Keratinocyte (primary cell): ENCODE measurements around the gene BCOR. TPM values are rescaled to one million over a fixed set of nuclear protein-coding genes. Genes with fewer than 3 reads are reported as not detected.

Experiments used
- DNase-seq: peaks from one replicate; pipeline ENCODE4 v3.0.0-alpha.2; 2011; ENCODE audit warnings: low read depth, missing footprints, low spot score
- FAIRE-seq: peaks from 2 replicates; lab custom pipeline; 2011; peaks lifted over from hg19 to GRCh38; lab: Jason Lieb, UNC
- H2AFZ ChIP-seq: 2 replicates; pipeline ENCODE4 v1.6.0; 2012; ENCODE audit warnings: low read length, control low read depth, inconsistent platforms; ENCODE audit not compliant: control insufficient read depth
- H3K27ac ChIP-seq: 2 replicates; pipeline ENCODE4 v1.5.1; 2011; ENCODE audit warnings: low read length; ENCODE audit not compliant: control insufficient read depth, insufficient read depth
- H3K27me3 ChIP-seq: 3 replicates; pipeline ENCODE4 v1.6.0; 2011; ENCODE audit warnings: low read length; ENCODE audit not compliant: control insufficient read depth, insufficient read depth; ENCODE audit errors: extremely low read depth
- H3K36me3 ChIP-seq, 2 experiments: 2 replicates in 1 of 2; 3 replicates in 1 of 2; pipeline ENCODE4 v1.5.1; 2011; ENCODE audit warnings: low read length in 2 of 2, mild to moderate bottlenecking in 1 of 2; ENCODE audit not compliant: control insufficient read depth in 2 of 2, insufficient read depth in 2 of 2; ENCODE audit errors: extremely low read depth in 1 of 2
- H3K4me1 ChIP-seq: 3 replicates; pipeline ENCODE4 v1.5.1; 2011; ENCODE audit warnings: low read length; ENCODE audit not compliant: control insufficient read depth, insufficient read depth; ENCODE audit errors: extremely low read depth
- H3K4me2 ChIP-seq: 3 replicates; pipeline ENCODE4 v1.6.0; 2011; ENCODE audit warnings: low read depth, low read length; ENCODE audit not compliant: control insufficient read depth, insufficient read depth; ENCODE audit errors: extremely low read depth
- H3K4me3 ChIP-seq, 3 experiments: fragments of 200-600 bp in 1 of 3; sonication (generic) in 1 of 3; 2 replicates in 2 of 3; 3 replicates in 1 of 3; pipeline ENCODE4 v1.5.1; 2011 to 2016; ENCODE audit warnings: low read length in 3 of 3, mild to moderate bottlenecking in 3 of 3, control low read depth in 2 of 3, inconsistent platforms in 1 of 3, low read depth in 1 of 3, mixed read lengths in 1 of 3, mixed run types in 1 of 3, moderate library complexity in 1 of 3; ENCODE audit not compliant: control insufficient read depth in 2 of 3, insufficient read depth in 2 of 3; ENCODE audit errors: extremely low read depth in 1 of 3
- H3K79me2 ChIP-seq: 2 replicates; pipeline ENCODE4 v1.6.0; 2012; ENCODE audit warnings: low read length; ENCODE audit not compliant: control insufficient read depth, insufficient read depth
- H3K9ac ChIP-seq: 3 replicates; pipeline ENCODE4 v1.6.0; 2011; ENCODE audit warnings: low read length; ENCODE audit not compliant: control insufficient read depth, insufficient read depth; ENCODE audit errors: extremely low read depth
- H3K9me1 ChIP-seq: 3 replicates; pipeline ENCODE4 v1.6.0; 2011; ENCODE audit warnings: low read length; ENCODE audit not compliant: control insufficient read depth, insufficient read depth; ENCODE audit errors: extremely low read depth
- H3K9me3 ChIP-seq: 2 replicates; pipeline ENCODE4 v1.5.1; 2012; ENCODE audit warnings: low read depth, low read length; ENCODE audit not compliant: control insufficient read depth
- H4K20me1 ChIP-seq: 3 replicates; pipeline ENCODE4 v1.6.0; 2011; ENCODE audit warnings: low read length; ENCODE audit not compliant: control insufficient read depth, insufficient read depth; ENCODE audit errors: extremely low read depth
- CTCF ChIP-seq, 3 experiments: IDR thresholded peaks in 1 of 3; conservative IDR thresholded peaks in 1 of 3; optimal IDR thresholded peaks in 1 of 3; 2 replicates in 2 of 3; 3 replicates in 1 of 3; pipeline versions ENCODE3 to v1.5.1; 2011; ENCODE audit warnings: low read length in 3 of 3, mild to moderate bottlenecking in 3 of 3, moderate library complexity in 2 of 3, control low read depth in 1 of 3, inconsistent platforms in 1 of 3; ENCODE audit not compliant: insufficient read depth in 2 of 3; ENCODE audit errors: extremely low read depth in 1 of 3
- EZH2 ChIP-seq: IDR thresholded peaks from one replicate; pipeline ENCODE4 v1.6.1; 2012; ENCODE audit warnings: inconsistent platforms, mild to moderate bottlenecking, low read length, moderate library complexity
- dilution Hi-C: fragments of 300-500 bp; cut with MboI; formaldehyde crosslinking; loops from one replicate; pipeline ENCODE4 v1.7.0; 2020; ENCODE audit warnings: low sequenced_read_pairs; ENCODE audit not compliant: extremely low pct_ligation_motif_present
- polyA plus RNA-seq, 5 experiments: library from polyadenylated mRNA; depleted of rRNA in 3 of 5; stranded (reverse) in 3 of 5; stranded (forward) in 1 of 5; unstranded in 1 of 5; fragments of >200 nt; gene quantifications; 1 replicate in 1 of 5; 2 replicates in 3 of 5; 3 replicates in 1 of 5; pipeline versions ENCODE4 v1.2.1 to v1.2.3, GENCODE V29; 2011 to 2012; ENCODE audit warnings: missing spikeins in 2 of 5, low read depth in 1 of 5, low replicate concordance in 1 of 5

The BCOR gene
- polyA plus RNA-seq, 1 donor (not counting 4 experiments of a cell fraction or from before 2014, with no cell fraction given), result 5.0 TPM

DNA sequence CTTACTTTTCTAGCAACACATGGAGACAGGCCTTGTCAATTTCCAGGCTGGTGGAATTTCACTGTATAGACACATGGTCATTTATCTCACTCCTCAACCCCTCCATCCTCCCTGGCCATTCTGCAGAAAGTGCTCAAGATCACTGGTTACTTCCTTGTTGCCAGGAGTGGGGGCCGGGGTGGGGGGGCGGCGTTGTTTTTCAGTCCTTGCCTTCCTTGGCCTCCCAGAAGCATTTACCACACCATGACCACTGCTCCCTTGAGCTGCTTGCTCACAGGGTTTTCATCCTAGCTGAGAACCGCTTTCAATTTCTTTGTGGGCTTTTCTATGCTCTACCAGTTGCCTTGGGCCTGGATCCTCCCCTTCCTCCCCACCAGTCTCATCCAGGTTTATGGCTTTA is 14.1 kb upstream of the BCOR start:
- H4K20me1 ChIP-seq, result no peaks in the 10 kb centered on the region
- H3K36me3 ChIP-seq, result no peaks in the 10 kb centered on the region
- TF ChIP-seq EZH2 (no peak), CTCF (optimal IDR thresholded peaks at IDR 0.05 in 1 of 3, IDR thresholded peaks at IDR 0.05 in 1 of 3, conservative IDR thresholded peaks at IDR 0.05 in 1 of 3; ENCODE audit: extremely low read depth in 1 of 3, insufficient read depth in 2 of 3, low read length in 3 of 3) (no peak)
- dilution Hi-C loops, result no loop called here
- no peaks in the 10 kb centered on the region for H3K9me3 ChIP-seq
- no peak overlapping the region for H3K27ac ChIP-seq
- DNase-seq (no peak), FAIRE-seq (no peak)
- no peak overlapping the region for H3K9ac ChIP-seq
- no peak overlapping the region for H3K4me2 ChIP-seq
- no peaks in the 10 kb centered on the region for H3K9me1 ChIP-seq
- no peak overlapping the region for H3K4me3 ChIP-seq
- peaks cover 12% of the 10 kb centered on the region for H3K27me3 ChIP-seq
- H2AFZ ChIP-seq, result no peak overlapping the region
- H3K79me2 ChIP-seq, result no peaks in the 10 kb centered on the region
- peaks cover 12% of the 10 kb centered on the region for H3K4me1 ChIP-seq

GRCh38 chrX:40109288-40110008 is 11.7 kb upstream of the BCOR start:
- Histone ChIP-seq H3K79me2 (no peaks in the 10 kb centered on the region), H3K4me2 (peak overlapping the region; percentile 11), H4K20me1 (no peaks in the 10 kb centered on the region), H2AFZ (peak overlapping the region; percentile 19), H3K9me1 (no peaks in the 10 kb centered on the region), H3K27ac (peak overlapping the region; percentile 49), H3K9ac (peak overlapping the region; percentile 67), H3K27me3 (peaks cover 21% of the 10 kb centered on the region), H3K4me3 (peak overlapping the region; percentile 33 to 61 (median 51)), H3K9me3 (no peaks in the 10 kb centered on the region), H3K4me1 (peaks cover 14% of the 10 kb centered on the region), H3K36me3 (no peaks in the 10 kb centered on the region)
- TF ChIP-seq CTCF (optimal IDR thresholded peaks at IDR 0.05 in 1 of 3, IDR thresholded peaks at IDR 0.05 in 1 of 3, conservative IDR thresholded peaks at IDR 0.05 in 1 of 3; ENCODE audit: extremely low read depth in 1 of 3, insufficient read depth in 2 of 3, low read length in 3 of 3) (no peak), EZH2 (no peak)
- FAIRE-seq (no peak), DNase-seq (no peak)
- dilution Hi-C loops, result no loop called here
